Measurements from ENCODE around the gene WDFY2. TPM values are rescaled to one million over a fixed set of nuclear protein-coding genes. Genes with fewer than 3 reads are reported as not detected.

WDFY2 gene
- total and polyA plus RNA-seq, 2 experiments from 2014 or later = 11.4 to 24.0 TPM

DNA sequence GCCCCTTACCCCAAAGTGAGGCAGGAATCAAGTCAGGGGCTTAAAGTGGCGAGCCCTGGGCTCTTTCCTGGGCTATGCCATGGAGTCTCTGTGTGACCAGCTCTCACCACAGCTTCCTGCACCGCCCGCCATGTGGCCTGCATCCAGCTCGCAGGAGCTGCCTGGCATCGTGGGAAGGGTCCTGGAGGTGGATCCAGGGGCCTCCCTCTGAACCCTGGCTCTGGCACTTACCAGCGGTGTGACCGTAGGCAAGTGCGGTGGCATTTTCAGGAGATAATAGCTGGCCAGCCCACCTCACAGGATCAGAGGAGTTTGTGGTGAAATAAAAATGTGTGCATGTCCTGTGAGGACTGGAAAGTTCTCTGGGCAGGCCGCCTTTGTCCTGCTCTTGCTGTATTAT, 193.7 kb downstream of the WDFY2 start:
- H3K79me2 ChIP-seq (replicated peaks; ENCODE audit: insufficient read depth) = no peaks in the 10 kb centered on the region
- H3K4me3 Mint-ChIP-seq = no peak overlapping the region
- no peaks in the 10 kb centered on the region for H3F3A ChIP-seq (replicated peaks; ENCODE audit: low read depth)
- H3K27ac ChIP-seq (ENCODE audit: low read depth) = no peak overlapping the region
- no peaks in the 10 kb centered on the region for H3K36me3 ChIP-seq (ENCODE audit: insufficient read depth)
- no peaks in the 10 kb centered on the region for H3K9me2 ChIP-seq (ENCODE audit: insufficient read depth)
- peaks cover 8% of the 10 kb centered on the region for H3K4me1 Mint-ChIP-seq
- DNase-seq (ENCODE audit: low spot score) (no peak), ATAC-seq (no peak)
- 0 out of 3 replicates have a peak, but pooled peaks cover 3% of the 10 kb centered on the region for H3K9me3 Mint-ChIP-seq
- no peak overlapping the region for H3K27ac Mint-ChIP-seq
- H4K20me1 ChIP-seq (replicated peaks; ENCODE audit: insufficient read depth) = no peaks in the 10 kb centered on the region
- peaks cover 9% of the 10 kb centered on the region for H3K27me3 Mint-ChIP-seq (ENCODE audit: insufficient read depth, low read depth, poor library complexity)
- TF ChIP-seq, protein P1, sequence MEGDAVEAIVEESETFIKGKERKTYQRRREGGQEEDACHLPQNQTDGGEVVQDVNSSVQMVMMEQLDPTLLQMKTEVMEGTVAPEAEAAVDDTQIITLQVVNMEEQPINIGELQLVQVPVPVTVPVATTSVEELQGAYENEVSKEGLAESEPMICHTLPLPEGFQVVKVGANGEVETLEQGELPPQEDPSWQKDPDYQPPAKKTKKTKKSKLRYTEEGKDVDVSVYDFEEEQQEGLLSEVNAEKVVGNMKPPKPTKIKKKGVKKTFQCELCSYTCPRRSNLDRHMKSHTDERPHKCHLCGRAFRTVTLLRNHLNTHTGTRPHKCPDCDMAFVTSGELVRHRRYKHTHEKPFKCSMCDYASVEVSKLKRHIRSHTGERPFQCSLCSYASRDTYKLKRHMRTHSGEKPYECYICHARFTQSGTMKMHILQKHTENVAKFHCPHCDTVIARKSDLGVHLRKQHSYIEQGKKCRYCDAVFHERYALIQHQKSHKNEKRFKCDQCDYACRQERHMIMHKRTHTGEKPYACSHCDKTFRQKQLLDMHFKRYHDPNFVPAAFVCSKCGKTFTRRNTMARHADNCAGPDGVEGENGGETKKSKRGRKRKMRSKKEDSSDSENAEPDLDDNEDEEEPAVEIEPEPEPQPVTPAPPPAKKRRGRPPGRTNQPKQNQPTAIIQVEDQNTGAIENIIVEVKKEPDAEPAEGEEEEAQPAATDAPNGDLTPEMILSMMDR (conservative IDR thresholded peaks at IDR 0.05; ENCODE audit: low read depth in 2 of 2) = no peak
- TF ChIP-seq, protein P2, sequence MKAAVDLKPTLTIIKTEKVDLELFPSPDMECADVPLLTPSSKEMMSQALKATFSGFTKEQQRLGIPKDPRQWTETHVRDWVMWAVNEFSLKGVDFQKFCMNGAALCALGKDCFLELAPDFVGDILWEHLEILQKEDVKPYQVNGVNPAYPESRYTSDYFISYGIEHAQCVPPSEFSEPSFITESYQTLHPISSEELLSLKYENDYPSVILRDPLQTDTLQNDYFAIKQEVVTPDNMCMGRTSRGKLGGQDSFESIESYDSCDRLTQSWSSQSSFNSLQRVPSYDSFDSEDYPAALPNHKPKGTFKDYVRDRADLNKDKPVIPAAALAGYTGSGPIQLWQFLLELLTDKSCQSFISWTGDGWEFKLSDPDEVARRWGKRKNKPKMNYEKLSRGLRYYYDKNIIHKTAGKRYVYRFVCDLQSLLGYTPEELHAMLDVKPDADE (IDR thresholded peaks at IDR 0.05) = no peak
- TF ChIP-seq EZH2 (IDR thresholded peaks at IDR 0.05; ENCODE audit: low read depth, unreplicated experiment) = no peak
- no peak for TF ChIP-seq NANOG (IDR thresholded peaks at IDR 0.05; ENCODE audit: borderline replicate concordance)
- TF ChIP-seq STAT1 (IDR thresholded peaks at IDR 0.05; ENCODE audit: unreplicated experiment) = no peak
- TF ChIP-seq POLR2AphosphoS5 (IDR thresholded peaks at IDR 0.05; ENCODE audit: low read depth) = no peak
- TF ChIP-seq JUNB (IDR thresholded peaks at IDR 0.05; ENCODE audit: unreplicated experiment) = no peak
- no peak for TF ChIP-seq EZH2phosphoT487 (IDR thresholded peaks at IDR 0.05; ENCODE audit: unreplicated experiment)
- H3K4me2 ChIP-seq = no peak overlapping the region
- no peak overlapping the region for H2AFZ ChIP-seq
- no peaks in the 10 kb centered on the region for H3K27me3 ChIP-seq (ENCODE audit: insufficient read depth)
- no peaks in the 10 kb centered on the region for H3K4me1 ChIP-seq (ENCODE audit: insufficient read depth)
- H3K36me3 Mint-ChIP-seq (ENCODE audit: low read depth) = peaks cover 3% of the 10 kb centered on the region; the same call in 1 of the 3 replicates
- H3K4me3 ChIP-seq = no peak overlapping the region

DNA sequence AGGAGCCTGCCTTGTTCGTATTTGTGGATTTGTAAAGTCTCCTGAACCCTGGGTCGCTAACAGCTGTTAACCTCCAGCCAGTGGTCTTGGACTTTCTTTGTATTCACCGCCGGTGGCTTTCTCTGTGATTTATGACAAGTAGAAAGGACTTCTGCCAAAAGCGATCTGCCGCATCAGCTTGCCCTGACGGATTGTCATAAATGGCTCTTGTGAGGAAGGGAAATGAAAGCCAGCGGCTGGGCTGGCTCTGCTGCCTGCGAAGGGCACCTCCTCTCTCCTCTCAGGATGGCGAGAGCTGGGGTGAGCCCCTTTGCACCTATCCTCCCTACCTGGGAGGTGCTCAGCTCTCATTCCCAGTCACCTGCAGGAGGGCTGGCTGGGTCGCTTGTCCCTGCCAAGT, 194.1 kb downstream of the WDFY2 start:
- Histone ChIP-seq H3K27ac (ENCODE audit: low read depth) (no peak overlapping the region), H2AFZ (no peak overlapping the region), H3K36me3 (ENCODE audit: insufficient read depth) (no peaks in the 10 kb centered on the region), H3K4me1 (ENCODE audit: insufficient read depth) (no peaks in the 10 kb centered on the region), H3K4me2 (no peak overlapping the region), H3K27me3 (ENCODE audit: insufficient read depth) (no peaks in the 10 kb centered on the region), H3K79me2 (replicated peaks; ENCODE audit: insufficient read depth) (no peaks in the 10 kb centered on the region), H4K20me1 (replicated peaks; ENCODE audit: insufficient read depth) (no peaks in the 10 kb centered on the region), H3F3A (replicated peaks; ENCODE audit: low read depth) (no peaks in the 10 kb centered on the region), H3K4me3 (no peak overlapping the region), H3K9me2 (ENCODE audit: insufficient read depth) (no peaks in the 10 kb centered on the region)
- DNase-seq (ENCODE audit: low spot score) = no peak
- Mint-ChIP-seq H3K36me3 (ENCODE audit: low read depth) (peaks cover 3% of the 10 kb centered on the region; the same call in 1 of the 3 replicates), H3K4me3 (no peak overlapping the region), H3K9me3 (0 out of 3 replicates have a peak, but pooled peaks cover 3% of the 10 kb centered on the region), H3K27me3 (ENCODE audit: insufficient read depth, low read depth, poor library complexity) (peaks cover 11% of the 10 kb centered on the region), H3K4me1 (peaks cover 8% of the 10 kb centered on the region), H3K27ac (no peak overlapping the region)
- no peak for ATAC-seq
- TF ChIP-seq, protein P2 (IDR thresholded peaks at IDR 0.05) = no peak
- TF ChIP-seq ZNF331 (CRISPR knock-in tag; IDR thresholded peaks at IDR 0.05; ENCODE audit: low read depth) = no peak
- TF ChIP-seq STAT1 (IDR thresholded peaks at IDR 0.05; ENCODE audit: unreplicated experiment) = no peak
- no peak for TF ChIP-seq ZNF114 (CRISPR knock-in tag; IDR thresholded peaks at IDR 0.05)
- TF ChIP-seq, protein P1 (conservative IDR thresholded peaks at IDR 0.05; ENCODE audit: low read depth in 2 of 2) = no peak
- no peak for TF ChIP-seq CREB1 (CRISPR knock-in tag; IDR thresholded peaks at IDR 0.05; ENCODE audit: low read depth)
- no peak for TF ChIP-seq JUNB (IDR thresholded peaks at IDR 0.05; ENCODE audit: unreplicated experiment)
- TF ChIP-seq POLR2AphosphoS5 (IDR thresholded peaks at IDR 0.05; ENCODE audit: low read depth) = no peak
